Measurements from ENCODE around the gene PARN. TPM values are rescaled to one million over a fixed set of nuclear protein-coding genes. Genes with fewer than 3 reads are reported as not detected.
"Not testable (repeated sequence)": the region's sequence is repeated elsewhere in the genome, so short reads cannot be mapped to it uniquely, and the experiment has no call there.

The PARN gene
- total RNA-seq, 1 donor from 2014 or later, result 16.8 TPM

DNA sequence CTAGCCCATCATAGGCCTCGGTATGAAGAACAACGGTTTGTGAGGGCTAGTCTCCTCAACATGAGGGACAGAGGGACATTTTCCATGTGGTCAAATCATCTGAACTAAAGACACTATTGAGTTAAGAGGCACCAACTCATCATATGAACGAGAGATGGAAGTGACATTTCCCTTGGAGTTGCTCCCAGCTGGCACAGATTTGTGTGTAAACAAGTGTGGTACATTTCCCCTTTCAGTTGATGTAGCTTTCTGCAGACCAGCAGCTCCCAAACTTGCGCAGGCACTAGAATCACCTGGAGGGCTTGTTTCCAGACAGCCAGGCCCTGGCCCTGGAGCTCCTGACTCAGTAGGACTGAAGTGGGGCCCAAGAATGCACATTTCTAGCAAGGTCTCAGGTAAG, 205.5 kb downstream of the PARN start:
- TF ChIP-seq, protein P1, sequence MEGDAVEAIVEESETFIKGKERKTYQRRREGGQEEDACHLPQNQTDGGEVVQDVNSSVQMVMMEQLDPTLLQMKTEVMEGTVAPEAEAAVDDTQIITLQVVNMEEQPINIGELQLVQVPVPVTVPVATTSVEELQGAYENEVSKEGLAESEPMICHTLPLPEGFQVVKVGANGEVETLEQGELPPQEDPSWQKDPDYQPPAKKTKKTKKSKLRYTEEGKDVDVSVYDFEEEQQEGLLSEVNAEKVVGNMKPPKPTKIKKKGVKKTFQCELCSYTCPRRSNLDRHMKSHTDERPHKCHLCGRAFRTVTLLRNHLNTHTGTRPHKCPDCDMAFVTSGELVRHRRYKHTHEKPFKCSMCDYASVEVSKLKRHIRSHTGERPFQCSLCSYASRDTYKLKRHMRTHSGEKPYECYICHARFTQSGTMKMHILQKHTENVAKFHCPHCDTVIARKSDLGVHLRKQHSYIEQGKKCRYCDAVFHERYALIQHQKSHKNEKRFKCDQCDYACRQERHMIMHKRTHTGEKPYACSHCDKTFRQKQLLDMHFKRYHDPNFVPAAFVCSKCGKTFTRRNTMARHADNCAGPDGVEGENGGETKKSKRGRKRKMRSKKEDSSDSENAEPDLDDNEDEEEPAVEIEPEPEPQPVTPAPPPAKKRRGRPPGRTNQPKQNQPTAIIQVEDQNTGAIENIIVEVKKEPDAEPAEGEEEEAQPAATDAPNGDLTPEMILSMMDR (IDR thresholded peaks at IDR 0.05; ENCODE audit: borderline replicate concordance), result no peak
- peaks cover 25% of the 10 kb centered on the region for H3K4me1 ChIP-seq
- intact Hi-C loops (cut with micrococcal nuclease), result no loop called here
- H3K27ac ChIP-seq (replicated peaks), result no peak overlapping the region
- no peaks in the 10 kb centered on the region for H3K36me3 ChIP-seq
- DNase-seq, result no peak
- H3K27me3 ChIP-seq (ENCODE audit: low read depth), result no peaks in the 10 kb centered on the region
- no peaks in the 10 kb centered on the region for H3K9me3 ChIP-seq (replicated peaks)
- H3K4me3 ChIP-seq, result no peak overlapping the region

DNA sequence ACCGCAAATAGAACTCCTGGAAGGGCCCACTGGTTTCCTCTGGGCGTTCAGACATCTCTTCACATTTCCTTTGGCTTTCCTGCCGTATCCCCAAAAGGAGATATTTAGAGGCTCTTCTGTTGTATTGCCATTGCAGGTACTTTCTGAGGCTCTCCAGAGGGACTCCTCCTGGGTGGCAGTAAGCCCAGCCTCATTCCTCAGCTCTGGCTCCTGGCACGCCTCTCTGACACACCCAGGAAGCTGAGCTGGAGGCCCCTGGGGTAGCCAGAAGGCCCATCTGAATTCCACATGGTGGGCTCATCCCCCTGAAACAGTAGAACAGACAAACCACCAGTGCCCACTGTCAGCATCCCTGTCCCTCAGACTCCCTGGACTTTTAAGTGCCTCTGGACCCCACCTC, 206.7 kb downstream of the PARN start:
- TF ChIP-seq, protein P1 (IDR thresholded peaks at IDR 0.05; ENCODE audit: borderline replicate concordance), result no peak
- no peaks in the 10 kb centered on the region for H3K9me3 ChIP-seq (replicated peaks)
- no peak overlapping the region for H3K4me3 ChIP-seq
- no peaks in the 10 kb centered on the region for H3K27me3 ChIP-seq (ENCODE audit: low read depth)
- DNase-seq, result no peak
- no peak overlapping the region for H3K27ac ChIP-seq (replicated peaks)
- H3K36me3 ChIP-seq, result no peaks in the 10 kb centered on the region
- intact Hi-C loops (cut with micrococcal nuclease), result no loop called here
- peaks cover 36% of the 10 kb centered on the region for H3K4me1 ChIP-seq

DNA sequence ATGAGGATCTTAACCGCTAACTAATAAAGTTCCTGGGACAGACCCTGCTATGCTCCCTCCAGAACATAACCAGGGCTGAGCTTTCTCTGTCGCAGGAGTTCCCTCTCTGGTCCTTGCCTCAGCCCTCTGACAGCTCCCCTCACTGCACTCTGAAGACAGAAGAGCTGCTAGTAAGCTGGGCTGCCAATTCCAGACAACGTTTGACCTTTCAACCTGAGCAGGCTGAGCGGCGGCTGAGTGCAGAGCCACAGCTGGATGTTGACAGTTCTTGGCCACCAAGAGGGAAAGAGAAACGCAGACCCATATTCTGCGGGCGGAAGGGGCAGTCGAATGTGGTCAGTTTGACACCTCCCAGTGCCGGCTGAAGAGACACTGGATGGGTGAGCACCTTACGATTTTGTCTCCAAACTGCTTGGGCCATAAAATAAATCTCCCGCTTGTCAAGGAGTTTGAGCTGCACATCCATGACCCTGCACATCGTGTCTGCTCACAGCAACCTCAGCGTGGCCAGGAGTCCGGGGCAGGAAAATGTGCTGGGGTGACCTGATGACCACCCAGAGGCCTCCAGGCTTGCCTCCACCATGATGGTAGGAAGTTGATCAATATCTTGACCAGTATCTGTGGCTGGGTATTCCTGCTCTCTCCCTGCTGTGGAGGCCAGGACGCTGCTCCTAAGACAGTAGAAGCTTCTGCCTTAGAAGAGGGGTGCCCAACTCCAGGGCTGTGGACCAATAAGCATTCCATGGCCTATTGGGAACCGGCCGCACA, 209.2 kb downstream of the PARN start:
- H3K4me1 ChIP-seq, result peaks cover 44% of the 10 kb centered on the region
- DNase-seq, result no peak
- H3K4me3 ChIP-seq, result no peak overlapping the region
- intact Hi-C loops (cut with micrococcal nuclease), result no loop called here
- no peaks in the 10 kb centered on the region for H3K36me3 ChIP-seq
- peaks cover 5% of the 10 kb centered on the region for H3K9me3 ChIP-seq (replicated peaks)
- no peaks in the 10 kb centered on the region for H3K27me3 ChIP-seq (ENCODE audit: low read depth)
- H3K27ac ChIP-seq (replicated peaks), result no peak overlapping the region
- TF ChIP-seq, protein P1 (IDR thresholded peaks at IDR 0.05; ENCODE audit: borderline replicate concordance), result no peak

DNA sequence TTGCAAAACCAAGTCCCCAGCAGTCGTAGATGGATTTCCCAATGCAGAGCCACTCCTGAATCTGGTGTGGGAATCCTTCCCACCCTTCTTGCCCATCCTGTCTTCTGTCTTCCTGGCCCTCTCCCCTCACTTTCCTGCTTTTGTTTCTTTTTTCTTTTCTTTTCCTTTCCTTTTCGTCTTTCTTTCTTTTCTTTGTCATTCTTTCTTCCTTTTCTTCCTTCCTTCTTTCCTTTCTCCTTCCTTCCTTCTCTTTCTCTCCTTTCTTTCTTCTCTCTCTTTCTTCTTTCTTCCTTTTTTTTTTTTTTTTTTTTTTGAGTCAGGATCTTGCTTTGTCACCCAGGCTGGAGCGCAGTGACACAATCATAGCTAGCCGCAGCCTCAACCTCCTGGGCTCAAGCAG, 209.8 kb downstream of the PARN start:
- H3K9me3 ChIP-seq (replicated peaks); H3K27me3 ChIP-seq (ENCODE audit: low read depth); H3K4me3 ChIP-seq; H3K36me3 ChIP-seq; DNase-seq; intact Hi-C loops (cut with micrococcal nuclease): not testable (repeated sequence)
- peak overlapping the region; percentile 87 for H3K27ac ChIP-seq (replicated peaks)
- peaks cover 44% of the 10 kb centered on the region for H3K4me1 ChIP-seq

DNA sequence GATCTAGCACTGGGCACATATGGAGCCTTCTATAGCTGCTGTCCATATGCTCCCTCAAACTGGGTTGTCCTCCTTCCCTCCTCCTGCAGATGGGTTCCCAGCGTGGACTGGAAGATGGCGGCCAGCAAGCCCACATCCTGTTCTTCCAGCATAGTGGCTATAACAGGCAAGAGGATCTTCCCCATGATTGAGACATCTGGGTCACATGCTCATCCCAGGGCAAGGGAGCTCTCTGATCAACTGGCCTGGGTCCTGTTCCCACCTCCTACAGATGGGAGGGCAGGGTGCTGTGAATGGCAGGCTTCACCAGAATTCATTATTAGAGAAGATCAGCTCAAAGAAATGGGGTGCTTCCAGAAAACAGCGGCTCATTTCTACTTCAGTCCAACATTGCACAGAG, 210.2 kb downstream of the PARN start:
- Histone ChIP-seq H3K4me1 (peaks cover 44% of the 10 kb centered on the region), H3K27ac (replicated peaks) (peak overlapping the region; percentile 87), H3K9me3 (replicated peaks) (peaks cover 5% of the 10 kb centered on the region), H3K36me3 (no peaks in the 10 kb centered on the region), H3K27me3 (ENCODE audit: low read depth) (no peaks in the 10 kb centered on the region), H3K4me3 (no peak overlapping the region)
- TF ChIP-seq, protein P1 (IDR thresholded peaks at IDR 0.05; ENCODE audit: borderline replicate concordance), result no peak
- DNase-seq, result no peak
- intact Hi-C loops (cut with micrococcal nuclease), result no loop called here

DNA sequence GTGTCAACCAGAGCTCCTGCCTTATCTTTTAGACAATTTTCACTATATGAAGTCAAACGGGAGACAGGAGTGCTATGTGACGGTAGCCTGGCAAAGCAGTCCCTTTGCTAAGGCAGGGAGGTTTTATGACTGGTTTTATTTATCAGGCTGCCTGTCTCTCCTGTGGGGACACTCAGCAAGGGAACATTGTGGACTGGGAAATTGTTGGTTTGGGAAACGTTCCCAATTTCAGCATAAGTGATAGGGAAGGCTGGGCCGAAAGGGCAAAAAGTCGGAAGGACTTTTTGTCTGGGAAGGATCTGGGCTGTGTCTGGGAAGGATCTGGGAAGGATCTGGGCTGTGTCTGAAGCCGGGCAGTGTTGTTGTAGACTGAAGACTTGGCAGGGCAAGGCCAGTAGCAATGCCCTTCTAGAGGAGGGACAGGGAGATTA, 211.2 kb downstream of the PARN start:
- TF ChIP-seq, protein P1 (IDR thresholded peaks at IDR 0.05; ENCODE audit: borderline replicate concordance), result no peak

More for the DNA sequence above, 211.2 kb downstream of the PARN start:
- Histone ChIP-seq H3K36me3 (no peaks in the 10 kb centered on the region), H3K9me3 (replicated peaks) (peaks cover 5% of the 10 kb centered on the region), H3K27me3 (ENCODE audit: low read depth) (no peaks in the 10 kb centered on the region), H3K4me1 (peaks cover 38% of the 10 kb centered on the region), H3K4me3 (peak overlapping the region; percentile 40), H3K27ac (replicated peaks) (peak overlapping the region; percentile 87)
- intact Hi-C loops (cut with micrococcal nuclease), result no loop called here
- peak; percentile 29 for DNase-seq
